ENCODE data around the gene GRM7. TPM values are rescaled to one million over a fixed set of nuclear protein-coding genes. Genes with fewer than 3 reads are reported as not detected.

GRM7 gene
- total RNA-seq, 2 experiments from 2014 or later: not detected

DNA sequence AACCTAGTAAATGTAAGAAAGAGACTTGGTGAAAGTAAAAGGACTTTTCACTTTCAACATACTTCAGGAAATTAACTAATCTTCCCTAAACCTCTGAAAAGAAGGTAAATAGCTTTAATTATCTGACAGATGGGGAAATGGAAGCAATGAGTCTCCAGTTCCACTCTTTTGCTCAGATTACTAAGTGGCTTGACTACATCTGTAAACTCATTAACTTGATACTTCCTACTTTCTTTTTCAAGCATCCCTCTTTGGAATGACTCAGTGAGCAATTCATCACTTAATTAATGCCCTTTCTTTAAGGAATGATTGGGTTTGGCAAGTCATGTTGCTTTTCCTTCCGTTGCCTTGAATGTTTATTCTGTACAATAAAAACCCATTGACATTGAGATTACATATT, 234.2 kb downstream of the GRM7 start:
- no peaks in the 10 kb centered on the region for H3K27me3 Mint-ChIP-seq
- ATAC-seq (ENCODE audit: poor library complexity) (no peak), DNase-seq (no peak)
- H3K9me3 Mint-ChIP-seq: peaks cover 9% of the 10 kb centered on the region
- H3K27ac ChIP-seq (ENCODE audit: low read depth in 1 of 2, low read length in 2 of 2): no peak overlapping the region
- intact Hi-C loops (cut with DNase I, micrococcal nuclease): no loop called here
- H3K36me3 Mint-ChIP-seq (ENCODE audit: low read depth): no peaks in the 10 kb centered on the region
- no peak overlapping the region for H3K4me3 ChIP-seq (ENCODE audit: low read length)
- no peaks in the 10 kb centered on the region for H3K4me1 Mint-ChIP-seq (ENCODE audit: low read depth)
- H3K9me3 ChIP-seq (ENCODE audit: control insufficient read depth in 1 of 2, insufficient read depth in 1 of 2, low read length in 2 of 2): no peaks in the 10 kb centered on the region
- no peaks in the 10 kb centered on the region for H3K4me1 ChIP-seq (ENCODE audit: insufficient read depth, low read length)
- H3K4me3 Mint-ChIP-seq: no peak overlapping the region
- H3K27ac Mint-ChIP-seq: no peak overlapping the region
- no peaks in the 10 kb centered on the region for H3K27me3 ChIP-seq (ENCODE audit: control insufficient read depth in 1 of 2, insufficient read depth in 2 of 2, low read length in 2 of 2)
- ChIA-PET CTCF (no interaction called here), POLR2A (no interaction called here)
- TF ChIP-seq, protein P1, sequence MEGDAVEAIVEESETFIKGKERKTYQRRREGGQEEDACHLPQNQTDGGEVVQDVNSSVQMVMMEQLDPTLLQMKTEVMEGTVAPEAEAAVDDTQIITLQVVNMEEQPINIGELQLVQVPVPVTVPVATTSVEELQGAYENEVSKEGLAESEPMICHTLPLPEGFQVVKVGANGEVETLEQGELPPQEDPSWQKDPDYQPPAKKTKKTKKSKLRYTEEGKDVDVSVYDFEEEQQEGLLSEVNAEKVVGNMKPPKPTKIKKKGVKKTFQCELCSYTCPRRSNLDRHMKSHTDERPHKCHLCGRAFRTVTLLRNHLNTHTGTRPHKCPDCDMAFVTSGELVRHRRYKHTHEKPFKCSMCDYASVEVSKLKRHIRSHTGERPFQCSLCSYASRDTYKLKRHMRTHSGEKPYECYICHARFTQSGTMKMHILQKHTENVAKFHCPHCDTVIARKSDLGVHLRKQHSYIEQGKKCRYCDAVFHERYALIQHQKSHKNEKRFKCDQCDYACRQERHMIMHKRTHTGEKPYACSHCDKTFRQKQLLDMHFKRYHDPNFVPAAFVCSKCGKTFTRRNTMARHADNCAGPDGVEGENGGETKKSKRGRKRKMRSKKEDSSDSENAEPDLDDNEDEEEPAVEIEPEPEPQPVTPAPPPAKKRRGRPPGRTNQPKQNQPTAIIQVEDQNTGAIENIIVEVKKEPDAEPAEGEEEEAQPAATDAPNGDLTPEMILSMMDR (IDR thresholded peaks at IDR 0.05): no peak
- no peaks in the 10 kb centered on the region for H3K36me3 ChIP-seq (ENCODE audit: insufficient read depth, low read length)

DNA sequence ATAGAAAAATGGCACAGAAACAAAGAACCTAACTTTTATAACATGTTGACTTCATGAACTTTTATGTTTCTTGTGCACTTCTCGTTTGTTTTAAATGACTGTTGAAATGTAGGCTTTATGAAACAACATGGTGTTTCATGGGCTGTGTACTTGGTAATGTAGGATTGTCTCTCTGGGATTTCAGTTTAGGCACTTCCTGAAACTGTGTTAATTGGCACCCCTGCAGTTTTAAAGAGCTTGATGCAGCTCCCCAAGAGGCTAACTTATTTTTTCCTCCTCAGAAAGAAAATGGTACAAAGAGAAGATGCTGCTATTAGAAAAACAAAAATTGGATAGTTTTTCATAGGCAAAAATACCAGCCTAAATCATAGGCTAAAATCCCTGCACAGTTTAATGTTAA, 239.2 kb downstream of the GRM7 start:
- H3K4me3 Mint-ChIP-seq: no peak overlapping the region
- Histone ChIP-seq H3K27ac (ENCODE audit: low read depth in 1 of 2, low read length in 2 of 2) (no peak overlapping the region), H3K9me3 (ENCODE audit: control insufficient read depth in 1 of 2, insufficient read depth in 1 of 2, low read length in 2 of 2) (peaks cover 0 to 6% of the 10 kb centered on the region in 2 experiments), H3K4me3 (ENCODE audit: low read length) (no peak overlapping the region), H3K36me3 (ENCODE audit: insufficient read depth, low read length) (no peaks in the 10 kb centered on the region), H3K4me1 (ENCODE audit: insufficient read depth, low read length) (no peaks in the 10 kb centered on the region), H3K27me3 (ENCODE audit: control insufficient read depth in 1 of 2, insufficient read depth in 2 of 2, low read length in 2 of 2) (no peaks in the 10 kb centered on the region)
- no peak for ATAC-seq (ENCODE audit: poor library complexity)
- H3K27me3 Mint-ChIP-seq: no peaks in the 10 kb centered on the region
- no peaks in the 10 kb centered on the region for H3K36me3 Mint-ChIP-seq (ENCODE audit: low read depth)
- ChIA-PET POLR2A (no interaction called here), CTCF (no interaction called here)
- intact Hi-C loops (cut with DNase I, micrococcal nuclease): no loop called here
- no peak for DNase-seq
- peaks cover 9% of the 10 kb centered on the region for H3K9me3 Mint-ChIP-seq
- H3K27ac Mint-ChIP-seq: no peak overlapping the region
- TF ChIP-seq, protein P1 (IDR thresholded peaks at IDR 0.05): no peak
- no peaks in the 10 kb centered on the region for H3K4me1 Mint-ChIP-seq (ENCODE audit: low read depth)

DNA sequence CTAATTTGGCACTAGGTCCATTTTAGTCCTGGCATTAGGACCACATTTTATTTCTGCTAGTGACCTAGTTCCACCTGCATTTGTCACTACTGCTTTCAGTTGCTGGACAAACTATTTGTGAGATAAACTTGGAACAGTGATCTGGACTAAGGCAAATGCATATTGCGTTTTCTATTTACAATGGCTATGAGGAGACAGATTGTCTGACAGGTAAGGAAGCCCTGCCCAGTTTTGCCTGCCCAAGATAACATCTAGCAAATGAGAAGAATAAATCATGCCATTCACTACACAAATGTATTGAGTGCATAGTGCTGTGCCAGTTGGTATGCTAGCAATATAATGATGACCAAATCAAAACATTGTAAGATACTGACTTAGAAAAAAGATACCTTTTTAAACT, 245.7 kb downstream of the GRM7 start:
- POLR2A ChIA-PET: no interaction called here

More for the DNA sequence above, 245.7 kb downstream of the GRM7 start:
- Mint-ChIP-seq H3K36me3 (ENCODE audit: low read depth) (no peaks in the 10 kb centered on the region), H3K9me3 (no peaks in the 10 kb centered on the region), H3K4me1 (ENCODE audit: low read depth) (no peaks in the 10 kb centered on the region), H3K27me3 (no peaks in the 10 kb centered on the region), H3K27ac (no peak overlapping the region), H3K4me3 (no peak overlapping the region)
- DNase-seq (no peak), ATAC-seq (ENCODE audit: poor library complexity) (no peak)
- CTCF ChIA-PET: no interaction called here
- no peaks in the 10 kb centered on the region for H3K9me3 ChIP-seq (ENCODE audit: control insufficient read depth in 1 of 2, insufficient read depth in 1 of 2, low read length in 2 of 2)
- no peaks in the 10 kb centered on the region for H3K4me1 ChIP-seq (ENCODE audit: insufficient read depth, low read length)
- H3K36me3 ChIP-seq (ENCODE audit: insufficient read depth, low read length): no peaks in the 10 kb centered on the region
- TF ChIP-seq, protein P1 (IDR thresholded peaks at IDR 0.05): no peak
- H3K27me3 ChIP-seq (ENCODE audit: control insufficient read depth in 1 of 2, insufficient read depth in 2 of 2, low read length in 2 of 2): no peaks in the 10 kb centered on the region
- H3K27ac ChIP-seq (ENCODE audit: low read depth in 1 of 2, low read length in 2 of 2): no peak overlapping the region
- intact Hi-C loops (cut with DNase I, micrococcal nuclease): no loop called here
- no peak overlapping the region for H3K4me3 ChIP-seq (ENCODE audit: low read length)
